HepG2 (cell line): ENCODE data around the gene THRB. TPM values are rescaled to one million over a fixed set of nuclear protein-coding genes. Genes with fewer than 3 reads are reported as not detected.

Experiments
- CENPT ChIP-seq: sonication (generic); formaldehyde crosslinking; IDR thresholded peaks from 2 replicates; pipeline ENCODE4 v1.8.0; 2022; ENCODE audit warnings: low read depth, mild to moderate bottlenecking, moderate library complexity, missing genetic modification reagents
- CHD2 ChIP-seq: IDR thresholded peaks from 2 replicates; pipeline ENCODE4 v1.6.1; 2011; ENCODE audit warnings: low read depth, low read length, improper control_type of control experiment
- CSRNP1 ChIP-seq: sonication (generic); formaldehyde crosslinking; IDR thresholded peaks from 2 replicates; pipeline ENCODE4 v1.8.1; 2023; ENCODE audit warnings: mild to moderate bottlenecking, missing genetic modification reagents
- HDAC2 ChIP-seq: sonication (generic); formaldehyde crosslinking; IDR thresholded peaks from 2 replicates; pipeline ENCODE4 v1.4.0; 2020; ENCODE audit warnings: missing genetic modification reagents
- HNRNPLL ChIP-seq: fragments of 200-400 bp; formaldehyde crosslinking; IDR thresholded peaks from 2 replicates; pipeline ENCODE4 v1.6.1; 2017; ENCODE audit warnings: mild to moderate bottlenecking, low read depth, low read length; ENCODE audit not compliant: poor library complexity, severe bottlenecking
- MED13 ChIP-seq: sonication (generic); formaldehyde crosslinking; IDR thresholded peaks from 2 replicates; pipeline ENCODE4 v1.5.0; 2020; ENCODE audit warnings: missing genetic modification reagents
- MLLT10 ChIP-seq: sonication (generic); formaldehyde crosslinking; IDR thresholded peaks from 2 replicates; pipeline ENCODE4 v1.4.0; 2020; ENCODE audit warnings: missing genetic modification reagents
- MXD1 ChIP-seq: sonication (generic); formaldehyde crosslinking; IDR thresholded peaks from 2 replicates; pipeline ENCODE4 v1.4.0; 2020; ENCODE audit warnings: mild to moderate bottlenecking, missing genetic modification reagents
- NFYC ChIP-seq: IDR thresholded peaks from 2 replicates; pipeline ENCODE4 v1.6.1; 2016; ENCODE audit warnings: missing genetic modification reagents, missing compliant biosample characterization
- NR1H2 ChIP-seq: sonication (generic); formaldehyde crosslinking; IDR thresholded peaks from 2 replicates; pipeline ENCODE4 v1.8.1; 2022; ENCODE audit warnings: low read depth, missing genetic modification reagents, borderline replicate concordance
- NR2C2 ChIP-seq: sonication (generic); formaldehyde crosslinking; IDR thresholded peaks from 2 replicates; pipeline ENCODE4 v1.4.0; 2020; ENCODE audit warnings: missing genetic modification reagents, mild to moderate bottlenecking, moderate library complexity, borderline replicate concordance
- RAD21 ChIP-seq: fragments of 450-650 bp; formaldehyde crosslinking; IDR thresholded peaks from 2 replicates; pipeline ENCODE4 v1.5.0; 2020; ENCODE audit warnings: mild to moderate bottlenecking
- SOX13 ChIP-seq, 3 experiments: fragments of 450-650 bp in 1 of 3; sonication (generic) in 1 of 3; formaldehyde crosslinking in 1 of 3; IDR thresholded peaks in 2 of 3; conservative IDR thresholded peaks in 1 of 3; 2 replicates each; pipeline versions ENCODE4 v1.5.0 to v1.6.1; 2016 to 2020; ENCODE audit warnings: antibody characterized with exemption in 1 of 3, mild to moderate bottlenecking in 1 of 3, missing compliant biosample characterization in 1 of 3, missing genetic modification reagents in 1 of 3, moderate library complexity in 1 of 3
- SP1 ChIP-seq, 2 experiments: fragments of 450-650 bp in 1 of 2; sonication (generic) in 1 of 2; formaldehyde crosslinking in 1 of 2; IDR thresholded peaks; 2 replicates each; pipeline versions ENCODE4 v1.4.0 to v1.6.1; 2016 to 2020; ENCODE audit warnings: missing genetic modification reagents in 1 of 2
- SPEN ChIP-seq: sonication (generic); formaldehyde crosslinking; IDR thresholded peaks from 2 replicates; pipeline ENCODE4 v1.5.1; 2020; ENCODE audit warnings: low read depth, mild to moderate bottlenecking, missing genetic modification reagents
- TGIF2 ChIP-seq: IDR thresholded peaks from 2 replicates; pipeline ENCODE4 v1.6.1; 2016; ENCODE audit warnings: control low read depth, missing compliant biosample characterization
- ZBTB1 ChIP-seq: sonication (generic); formaldehyde crosslinking; IDR thresholded peaks from 2 replicates; pipeline ENCODE4 v1.4.0; 2020; ENCODE audit warnings: missing genetic modification reagents, borderline replicate concordance
- ZEB1 ChIP-seq: IDR thresholded peaks from 2 replicates; pipeline ENCODE4 v1.6.1; 2012; ENCODE audit warnings: mild to moderate bottlenecking, low read depth, inconsistent platforms; ENCODE audit not compliant: insufficient replicate concordance
- ZMYM3 ChIP-seq: sonication (generic); formaldehyde crosslinking; IDR thresholded peaks from 2 replicates; pipeline ENCODE4 v1.5.1; 2020; ENCODE audit warnings: mild to moderate bottlenecking, missing genetic modification reagents
- ZNF101 ChIP-seq: sonication (generic); formaldehyde crosslinking; IDR thresholded peaks from 2 replicates; pipeline ENCODE4 v1.4.0; 2020; ENCODE audit warnings: mild to moderate bottlenecking, low read depth, missing genetic modification reagents, borderline replicate concordance
- polyA plus RNA-seq, 8 experiments: library from polyadenylated mRNA; depleted of rRNA in 3 of 8; stranded (reverse) in 7 of 8; unstranded in 1 of 8; fragments of >200 nt; fragmentation: Illumina TruSeq in 4 of 8; extraction: Trizol in 4 of 8; gene quantifications; 2 replicates each; pipeline versions ENCODE4 v1.2.1 to v1.2.3, GENCODE V29; 2011 to 2016; ENCODE audit warnings: low read depth in 4 of 8, missing spikeins in 1 of 8, mixed read lengths in 1 of 8; ENCODE audit not compliant: insufficient read depth in 1 of 8
- total RNA-seq, 5 experiments: library from RNA; depleted of rRNA; stranded (reverse); fragments of >200 nt; fragmentation: Illumina TruSeq; extraction: Trizol; gene quantifications; 2 replicates each; pipeline ENCODE4 v1.2.3, GENCODE V29; 2016; ENCODE audit warnings: low read depth in 1 of 5
- TF ChIP-seq, protein P1 (sequence below): sonication (generic); formaldehyde crosslinking; IDR thresholded peaks from 2 replicates; pipeline ENCODE4 v1.4.0; 2020; ENCODE audit warnings: missing genetic modification reagents, mild to moderate bottlenecking, borderline replicate concordance
- TF ChIP-seq, protein P2 (sequence below): sonication (generic); formaldehyde crosslinking; IDR thresholded peaks from 2 replicates; pipeline ENCODE4 v1.4.0; 2020; ENCODE audit warnings: missing genetic modification reagents, borderline replicate concordance

The THRB gene
- total and polyA plus RNA-seq, 2 of the 13 experiments (the other 11 are each of a cell fraction or from before 2014, with no cell fraction given): 4.7 to 22.7 TPM

GRCh38 chr3:24495326-24495994 is 810 bp upstream of the THRB start (continued):
- TF ChIP-seq MXD1 (0 out of 2 replicates have a peak, but pooled peaks have one; percentile 46), CENPT (CRISPR knock-in tag) (0 out of 2 replicates have a peak, but pooled peaks have one; percentile 19), CHD2 (no peak), ZNF101 (CRISPR knock-in tag) (no peak), CSRNP1 (CRISPR knock-in tag) (peak; percentile 67; the same call in 1 of the 2 replicates), HNRNPLL (peak; percentile 91), ZMYM3 (0 out of 2 replicates have a peak, but pooled peaks have one; percentile 18), SP1 (IDR thresholded peaks at IDR 0.05) (no peak), SP1 (CRISPR knock-in tag; IDR thresholded peaks at IDR 0.05) (no peak), HDAC2 (CRISPR knock-in tag) (peak; percentile 52; the same call in 1 of the 2 replicates), NR2C2 (CRISPR knock-in tag) (0 out of 2 replicates have a peak, but pooled peaks have one; percentile 6), NFYC (CRISPR knock-in tag) (no peak), ZBTB1 (no peak), NR1H2 (CRISPR knock-in tag) (no peak), MED13 (CRISPR knock-in tag) (peak; percentile 68; the same call in 1 of the 2 replicates), ZEB1 (peak; percentile 58), SOX13 (IDR thresholded peaks at IDR 0.05) (no peak), SOX13 (CRISPR knock-in tag; conservative IDR thresholded peaks at IDR 0.05 in 1 of 2, IDR thresholded peaks at IDR 0.05 in 1 of 2) (peak in 1 of 2 experiments; percentile 37; a peak in 1 of 4 replicates), MLLT10 (CRISPR knock-in tag) (no peak), SPEN (CRISPR knock-in tag) (peak; percentile 51; the same call in 1 of the 2 replicates), TGIF2 (CRISPR knock-in tag) (0 out of 2 replicates have a peak, but pooled peaks have one; percentile 13), RAD21 (CRISPR knock-in tag) (peak; percentile 10; the same call in 1 of the 2 replicates)
- TF ChIP-seq, protein P1, sequence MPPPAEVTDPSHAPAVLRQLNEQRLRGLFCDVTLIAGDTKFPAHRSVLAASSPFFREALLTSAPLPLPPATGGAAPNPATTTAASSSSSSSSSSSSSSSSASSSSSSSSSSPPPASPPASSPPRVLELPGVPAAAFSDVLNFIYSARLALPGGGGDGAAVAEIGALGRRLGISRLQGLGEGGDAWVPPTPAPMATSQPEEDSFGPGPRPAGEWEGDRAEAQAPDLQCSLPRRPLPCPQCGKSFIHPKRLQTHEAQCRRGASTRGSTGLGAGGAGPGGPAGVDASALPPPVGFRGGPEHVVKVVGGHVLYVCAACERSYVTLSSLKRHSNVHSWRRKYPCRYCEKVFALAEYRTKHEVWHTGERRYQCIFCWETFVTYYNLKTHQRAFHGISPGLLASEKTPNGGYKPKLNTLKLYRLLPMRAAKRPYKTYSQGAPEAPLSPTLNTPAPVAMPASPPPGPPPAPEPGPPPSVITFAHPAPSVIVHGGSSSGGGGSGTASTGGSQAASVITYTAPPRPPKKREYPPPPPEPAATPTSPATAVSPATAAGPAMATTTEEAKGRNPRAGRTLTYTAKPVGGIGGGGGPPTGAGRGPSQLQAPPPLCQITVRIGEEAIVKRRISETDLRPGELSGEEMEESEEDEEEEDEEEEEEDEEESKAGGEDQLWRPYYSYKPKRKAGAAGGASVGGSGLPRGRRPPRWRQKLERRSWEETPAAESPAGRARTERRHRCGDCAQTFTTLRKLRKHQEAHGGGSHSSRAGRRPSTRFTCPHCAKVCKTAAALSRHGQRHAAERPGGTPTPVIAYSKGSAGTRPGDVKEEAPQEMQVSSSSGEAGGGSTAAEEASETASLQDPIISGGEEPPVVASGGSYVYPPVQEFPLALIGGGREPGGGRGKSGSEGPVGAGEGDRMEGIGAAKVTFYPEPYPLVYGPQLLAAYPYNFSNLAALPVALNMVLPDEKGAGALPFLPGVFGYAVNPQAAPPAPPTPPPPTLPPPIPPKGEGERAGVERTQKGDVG (CRISPR knock-in tag): peak; percentile 82; the same call in 1 of the 2 replicates
- TF ChIP-seq, protein P2, sequence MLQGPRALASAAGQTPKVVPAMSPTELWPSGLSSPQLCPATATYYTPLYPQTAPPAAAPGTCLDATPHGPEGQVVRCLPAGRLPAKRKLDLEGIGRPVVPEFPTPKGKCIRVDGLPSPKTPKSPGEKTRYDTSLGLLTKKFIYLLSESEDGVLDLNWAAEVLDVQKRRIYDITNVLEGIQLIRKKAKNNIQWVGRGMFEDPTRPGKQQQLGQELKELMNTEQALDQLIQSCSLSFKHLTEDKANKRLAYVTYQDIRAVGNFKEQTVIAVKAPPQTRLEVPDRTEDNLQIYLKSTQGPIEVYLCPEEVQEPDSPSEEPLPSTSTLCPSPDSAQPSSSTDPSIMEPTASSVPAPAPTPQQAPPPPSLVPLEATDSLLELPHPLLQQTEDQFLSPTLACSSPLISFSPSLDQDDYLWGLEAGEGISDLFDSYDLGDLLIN (CRISPR knock-in tag): no peak
